Measurements from ENCODE around the gene ZNF366. TPM values are rescaled to one million over a fixed set of nuclear protein-coding genes. Genes with fewer than 3 reads are reported as not detected.

The ZNF366 gene
- total and polyA plus RNA-seq, 8 donors = 0.10 to 6.8 (median 1.7) TPM; not detected in 1

DNA sequence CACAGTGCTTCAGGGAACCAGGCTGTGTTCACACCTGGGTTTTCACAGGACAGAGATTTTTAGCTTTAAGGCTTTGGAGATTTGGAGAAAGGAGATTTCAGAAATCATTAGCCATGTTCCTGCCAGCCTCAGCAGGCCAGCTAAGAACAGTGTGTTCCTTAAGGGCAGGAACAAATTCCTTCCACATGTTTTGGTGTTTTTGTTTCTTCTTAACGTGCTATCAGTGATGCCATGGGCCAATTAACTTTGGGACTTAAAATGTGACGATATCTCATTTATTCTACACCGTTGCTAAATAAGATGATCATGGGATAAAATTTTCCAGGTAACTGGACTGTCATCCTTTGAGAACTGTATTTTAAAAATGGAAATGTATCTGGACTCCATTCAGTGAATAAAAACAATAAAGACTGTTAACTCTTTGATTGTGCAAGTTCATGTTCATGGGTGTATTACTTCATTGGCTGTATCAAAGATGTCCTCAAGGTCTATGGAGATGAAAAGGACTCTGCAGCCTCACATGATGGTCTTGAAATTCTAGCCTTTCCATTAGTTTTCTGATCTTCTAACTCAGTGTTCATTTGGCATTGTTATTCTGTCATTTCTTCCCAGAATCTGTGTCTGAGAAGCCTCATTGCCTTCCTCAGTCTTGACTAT lies 72.3 kb downstream of the ZNF366 start:
- no peaks in the 10 kb centered on the region for H3K9me3 ChIP-seq
- 61 to 75% (median 65%) methylated on average over 3 of the region's 3 CpGs for WGBS, 5 donors
- H3K27ac ChIP-seq = peak overlapping the region in 4 of 5 donors; percentile 49 to 60 (median 57)
- TF ChIP-seq POLR2AphosphoS5 (IDR thresholded peaks at IDR 0.05) (peak; percentile 41 to 71 (median 56)), EP300 (IDR thresholded peaks at IDR 0.05) (peak; percentile 46), POLR2A (IDR thresholded peaks at IDR 0.05) (no peak)
- TF ChIP-seq, protein P1, sequence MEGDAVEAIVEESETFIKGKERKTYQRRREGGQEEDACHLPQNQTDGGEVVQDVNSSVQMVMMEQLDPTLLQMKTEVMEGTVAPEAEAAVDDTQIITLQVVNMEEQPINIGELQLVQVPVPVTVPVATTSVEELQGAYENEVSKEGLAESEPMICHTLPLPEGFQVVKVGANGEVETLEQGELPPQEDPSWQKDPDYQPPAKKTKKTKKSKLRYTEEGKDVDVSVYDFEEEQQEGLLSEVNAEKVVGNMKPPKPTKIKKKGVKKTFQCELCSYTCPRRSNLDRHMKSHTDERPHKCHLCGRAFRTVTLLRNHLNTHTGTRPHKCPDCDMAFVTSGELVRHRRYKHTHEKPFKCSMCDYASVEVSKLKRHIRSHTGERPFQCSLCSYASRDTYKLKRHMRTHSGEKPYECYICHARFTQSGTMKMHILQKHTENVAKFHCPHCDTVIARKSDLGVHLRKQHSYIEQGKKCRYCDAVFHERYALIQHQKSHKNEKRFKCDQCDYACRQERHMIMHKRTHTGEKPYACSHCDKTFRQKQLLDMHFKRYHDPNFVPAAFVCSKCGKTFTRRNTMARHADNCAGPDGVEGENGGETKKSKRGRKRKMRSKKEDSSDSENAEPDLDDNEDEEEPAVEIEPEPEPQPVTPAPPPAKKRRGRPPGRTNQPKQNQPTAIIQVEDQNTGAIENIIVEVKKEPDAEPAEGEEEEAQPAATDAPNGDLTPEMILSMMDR (IDR thresholded peaks at IDR 0.05) = no peak
- H3K4me1 ChIP-seq = peaks cover 0 to 35% (median 21%) of the 10 kb centered on the region in 4 donors
- no peak overlapping the region for H3K4me3 ChIP-seq
- H3K36me3 ChIP-seq = no peaks in the 10 kb centered on the region
- DNase-seq = no peak
- intact Hi-C loops (cut with DNase I; ENCODE audit: low total_unique reads) = no loop called here
- no peaks in the 10 kb centered on the region for H3K27me3 ChIP-seq

DNA sequence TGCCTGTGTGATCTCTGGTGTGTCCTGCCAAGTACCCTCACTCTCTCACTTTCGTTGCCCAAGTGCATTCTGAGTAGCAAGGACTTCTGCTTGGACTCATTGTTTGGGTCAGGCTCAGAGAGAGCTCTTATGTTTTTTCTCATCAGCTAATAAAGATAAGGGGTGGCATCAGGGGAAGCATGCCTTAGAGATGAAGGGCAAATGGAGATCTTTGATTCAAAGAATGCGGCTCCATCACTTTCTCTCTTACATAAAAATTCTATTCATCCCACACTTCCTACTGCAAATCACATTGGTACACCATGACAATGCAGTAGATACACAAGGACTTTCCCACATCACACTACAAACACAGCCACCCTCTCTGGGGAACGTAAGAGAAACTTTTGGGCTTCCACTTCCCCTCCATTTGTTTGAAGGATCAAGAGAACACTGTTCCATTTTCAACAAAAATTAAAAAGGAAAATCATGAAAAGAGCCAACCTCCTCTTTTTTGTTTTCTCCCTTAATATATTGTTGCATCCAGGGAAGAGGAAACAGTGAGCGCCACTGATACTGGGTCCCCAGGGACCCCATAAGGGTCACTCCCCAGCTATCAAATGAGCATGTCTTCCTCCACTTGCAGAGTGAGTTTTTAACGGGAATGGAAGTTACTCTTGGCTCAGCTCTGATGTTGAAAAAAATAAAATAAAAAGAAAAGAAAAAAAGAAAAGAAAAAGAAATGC lies 73.0 kb downstream of the ZNF366 start:
- Histone ChIP-seq H3K27ac (peak overlapping the region in 4 of 5 donors; percentile 49 to 60 (median 57)), H3K36me3 (no peaks in the 10 kb centered on the region), H3K4me1 (peaks cover 0 to 28% (median 18%) of the 10 kb centered on the region in 4 donors), H3K9me3 (no peaks in the 10 kb centered on the region), H3K4me3 (no peak overlapping the region), H3K27me3 (no peaks in the 10 kb centered on the region)
- intact Hi-C loops (cut with DNase I; ENCODE audit: low total_unique reads) = no loop called here
- TF ChIP-seq, protein P1 (IDR thresholded peaks at IDR 0.05) = no peak
- TF ChIP-seq POLR2A (IDR thresholded peaks at IDR 0.05) (no peak), POLR2AphosphoS5 (IDR thresholded peaks at IDR 0.05) (no peak), EP300 (IDR thresholded peaks at IDR 0.05) (no peak)
- DNase-seq = no peak
- WGBS, 5 donors = 65 to 72% (median 71%) methylated on average over 5 of the region's 5 CpGs

DNA sequence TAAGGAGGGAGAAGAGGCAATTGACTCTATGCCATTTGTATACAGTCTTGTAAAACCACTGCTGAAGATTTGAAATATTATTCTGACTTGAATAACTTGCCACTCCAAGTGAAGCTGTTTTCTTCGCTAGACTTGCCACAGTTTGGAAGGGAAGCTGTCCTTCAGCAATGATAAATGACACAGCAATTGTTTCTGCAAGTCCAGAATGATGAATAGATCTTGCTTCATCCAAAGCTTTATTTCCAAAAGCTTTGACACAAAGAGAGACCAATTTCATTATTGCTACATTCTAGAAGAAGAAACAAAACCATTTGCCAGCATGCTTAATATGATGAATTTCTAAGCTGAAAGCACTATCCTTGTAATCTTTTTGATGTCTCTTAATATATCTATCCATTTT lies 73.7 kb downstream of the ZNF366 start:
- Histone ChIP-seq H3K4me3 (no peak overlapping the region), H3K27me3 (no peaks in the 10 kb centered on the region), H3K9me3 (no peaks in the 10 kb centered on the region), H3K4me1 (peaks cover 0 to 27% (median 17%) of the 10 kb centered on the region in 4 donors), H3K27ac (peak overlapping the region in 4 of 5 donors; percentile 49 to 60 (median 57)), H3K36me3 (no peaks in the 10 kb centered on the region)
- TF ChIP-seq POLR2AphosphoS5 (IDR thresholded peaks at IDR 0.05) = no peak
- TF ChIP-seq, protein P1 (IDR thresholded peaks at IDR 0.05) = no peak
- no peak for TF ChIP-seq POLR2A (IDR thresholded peaks at IDR 0.05)
- TF ChIP-seq EP300 (IDR thresholded peaks at IDR 0.05) = no peak
- intact Hi-C loops (cut with DNase I; ENCODE audit: low total_unique reads) = no loop called here
- 40 to 72% (median 65%) methylated on average over 1 of the region's 1 CpG for WGBS, 5 donors
- no peak for DNase-seq

DNA sequence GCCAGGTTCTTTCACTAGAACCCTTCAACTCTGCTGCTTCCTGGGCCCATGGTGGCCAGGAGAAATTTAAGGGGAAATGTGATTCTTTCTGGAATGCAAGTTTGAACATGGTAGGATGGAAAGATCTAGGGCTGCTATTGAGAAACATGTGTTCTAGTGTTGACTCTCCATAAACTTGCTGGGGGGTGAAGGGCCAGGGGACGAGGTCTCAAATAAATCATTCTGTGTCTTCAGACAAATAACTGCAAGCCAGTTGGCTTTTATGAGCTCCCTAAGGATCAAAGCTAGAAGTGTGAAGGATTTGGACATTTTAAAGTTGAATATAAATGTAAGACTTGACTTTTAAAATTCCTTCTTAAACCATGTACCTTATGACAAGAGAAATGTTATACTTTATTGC lies 78.5 kb downstream of the ZNF366 start:
- intact Hi-C loops (cut with DNase I; ENCODE audit: low total_unique reads) = no loop called here
- no peak overlapping the region for H3K4me3 ChIP-seq
- 64 to 79% (median 75%) methylated on average over 1 of the region's 1 CpG for WGBS, 5 donors
- no peak for TF ChIP-seq EP300 (IDR thresholded peaks at IDR 0.05)
- no peak for TF ChIP-seq POLR2A (IDR thresholded peaks at IDR 0.05)
- TF ChIP-seq, protein P1 (IDR thresholded peaks at IDR 0.05) = no peak
- TF ChIP-seq POLR2AphosphoS5 (IDR thresholded peaks at IDR 0.05) = no peak
- DNase-seq = no peak
- H3K27ac ChIP-seq = peak overlapping the region in 1 of 5 donors; percentile 48
- H3K36me3 ChIP-seq = no peaks in the 10 kb centered on the region
- H3K9me3 ChIP-seq = no peaks in the 10 kb centered on the region
- H3K27me3 ChIP-seq = no peaks in the 10 kb centered on the region
- peaks cover 10 to 28% (median 18%) of the 10 kb centered on the region in 4 donors for H3K4me1 ChIP-seq

Measured in stomach (tissue), 9 donors.